Sigmoid colon (tissue), 7 donors: Measurements from ENCODE around the gene DENND2A. TPM values are rescaled to one million over a fixed set of nuclear protein-coding genes. Genes with fewer than 3 reads are reported as not detected.

ENCODE experiments used
- DNase-seq: peaks from one replicate; pipeline ENCODE4 v3.0.0-alpha.2; 2019
- H3K27ac ChIP-seq, 4 donors: fragments of 200-600 bp; sonication (generic); one replicate each; pipeline ENCODE4 v1.5.1; 2016 to 2019; ENCODE audit warnings: mild to moderate bottlenecking in 1 of 4
- H3K27me3 ChIP-seq, 3 donors: fragments of 200-600 bp; sonication (generic); one replicate each; pipeline ENCODE4 v1.5.1; 2019; ENCODE audit warnings: mild to moderate bottlenecking in 1 of 3
- H3K36me3 ChIP-seq, 4 donors: fragments of 200-600 bp; sonication (generic); one replicate each; pipeline ENCODE4 v1.5.1; 2016 to 2019
- H3K4me1 ChIP-seq, 4 donors: fragments of 200-600 bp; sonication (generic); one replicate each; pipeline ENCODE4 v1.5.1; 2017 to 2019
- H3K4me3 ChIP-seq, 4 donors: fragments of 200-600 bp; sonication (generic); one replicate each; pipeline ENCODE4 v1.5.1; 2017 to 2019; ENCODE audit warnings: mild to moderate bottlenecking in 2 of 4, moderate library complexity in 1 of 4
- H3K9me3 ChIP-seq, 4 donors: fragments of 200-600 bp in 3 of 4; sonication (generic) in 3 of 4; one replicate each; pipeline versions ENCODE4 v1.5.1 to v1.6.1; 2013 to 2019
- EP300 ChIP-seq, 4 donors: sonication (generic); formaldehyde crosslinking; IDR thresholded peaks; one replicate each; pipeline ENCODE4 v1.6.1; 2017; ENCODE audit warnings: antibody characterized with exemption in 4 of 4
- POLR2A ChIP-seq, 2 donors: fragments of 450-650 bp; IDR thresholded peaks; one replicate each; pipeline ENCODE4 v1.6.1; 2016; ENCODE audit warnings: antibody characterized with exemption in 2 of 2, mild to moderate bottlenecking in 2 of 2, moderate library complexity in 2 of 2
- POLR2AphosphoS5 ChIP-seq, 4 donors: sonication (generic); formaldehyde crosslinking; IDR thresholded peaks; one replicate each; pipeline ENCODE4 v1.6.1; 2017; ENCODE audit warnings: antibody characterized with exemption in 4 of 4
- WGBS, 2 donors: extraction: QIAGEN DNeasy Blood & Tissue Kit; methylation state at CpG; one replicate each; pipeline ENCODE4 v1.1.7; 2013; 5-methylcytosine and 5-hydroxymethylcytosine counted together
- intact Hi-C: fragments of 100-400 bp; cut with DNase I; formaldehyde crosslinking; loops from one replicate; pipeline ENCODE4 v1.15.1; 2023
- polyA plus RNA-seq, 3 donors: library from polyadenylated mRNA; stranded (reverse); fragments of 200-250 nt; gene quantifications; one replicate each; pipeline ENCODE4 v1.2.3, GENCODE V29; 2013
- total RNA-seq, 4 donors: library from RNA; depleted of rRNA; stranded (reverse); fragments of >200 nt; gene quantifications; one replicate each; pipeline ENCODE4 v1.1.0, GENCODE V29; 2016
- TF ChIP-seq, protein P1 (sequence below), 4 experiments: fragments of 450-650 bp in 3 of 4; fragments of 200-600 bp in 1 of 4; IDR thresholded peaks; one replicate each; pipeline ENCODE4 v1.5.1; 2016 to 2019; ENCODE audit warnings: antibody characterized with exemption in 4 of 4, mild to moderate bottlenecking in 3 of 4, moderate library complexity in 2 of 4
- donor health status: healthy with polysubstance abuse.
- donor health status: Bipolar disorder and iron deficiency.
- donor health status: healthy.

Gene DENND2A
- total and polyA plus RNA-seq, 7 donors: 6.2 to 38.8 (median 11.4) TPM

DNA sequence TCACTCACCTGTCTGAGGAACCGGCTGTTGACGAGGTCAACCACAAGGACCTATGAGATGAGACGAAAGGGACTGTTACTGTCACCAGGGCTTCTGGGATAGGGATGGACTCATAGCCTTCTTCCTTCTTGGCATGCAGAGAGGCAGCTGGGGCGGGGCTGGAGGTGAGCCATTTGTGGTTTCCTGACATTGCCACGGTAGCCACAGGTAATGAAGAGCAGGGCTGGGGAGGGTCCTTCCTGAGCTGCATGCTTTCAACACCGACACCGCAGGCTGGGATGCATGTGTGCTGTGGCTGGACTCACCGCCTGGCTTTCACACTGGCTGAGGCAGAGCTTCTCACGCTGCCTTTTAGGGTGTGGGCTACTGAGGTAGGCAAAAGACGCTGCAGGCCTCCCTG lies 114.9 kb downstream of the DENND2A start:
- no peak for TF ChIP-seq POLR2A (IDR thresholded peaks at IDR 0.05)
- TF ChIP-seq EP300 (IDR thresholded peaks at IDR 0.05): no peak
- TF ChIP-seq POLR2AphosphoS5 (IDR thresholded peaks at IDR 0.05): no peak
- TF ChIP-seq, protein P1, sequence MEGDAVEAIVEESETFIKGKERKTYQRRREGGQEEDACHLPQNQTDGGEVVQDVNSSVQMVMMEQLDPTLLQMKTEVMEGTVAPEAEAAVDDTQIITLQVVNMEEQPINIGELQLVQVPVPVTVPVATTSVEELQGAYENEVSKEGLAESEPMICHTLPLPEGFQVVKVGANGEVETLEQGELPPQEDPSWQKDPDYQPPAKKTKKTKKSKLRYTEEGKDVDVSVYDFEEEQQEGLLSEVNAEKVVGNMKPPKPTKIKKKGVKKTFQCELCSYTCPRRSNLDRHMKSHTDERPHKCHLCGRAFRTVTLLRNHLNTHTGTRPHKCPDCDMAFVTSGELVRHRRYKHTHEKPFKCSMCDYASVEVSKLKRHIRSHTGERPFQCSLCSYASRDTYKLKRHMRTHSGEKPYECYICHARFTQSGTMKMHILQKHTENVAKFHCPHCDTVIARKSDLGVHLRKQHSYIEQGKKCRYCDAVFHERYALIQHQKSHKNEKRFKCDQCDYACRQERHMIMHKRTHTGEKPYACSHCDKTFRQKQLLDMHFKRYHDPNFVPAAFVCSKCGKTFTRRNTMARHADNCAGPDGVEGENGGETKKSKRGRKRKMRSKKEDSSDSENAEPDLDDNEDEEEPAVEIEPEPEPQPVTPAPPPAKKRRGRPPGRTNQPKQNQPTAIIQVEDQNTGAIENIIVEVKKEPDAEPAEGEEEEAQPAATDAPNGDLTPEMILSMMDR (IDR thresholded peaks at IDR 0.05): no peak
- DNase-seq: no peak
- intact Hi-C loops: no loop called here
- 31 to 68% methylated on average over 10 of the region's 10 CpGs for WGBS, 2 donors
- Histone ChIP-seq H3K4me1 (no peaks in the 10 kb centered on the region), H3K27me3 (no peaks in the 10 kb centered on the region), H3K36me3 (peaks cover 0 to 11% (median 0%) of the 10 kb centered on the region in 4 donors), H3K9me3 (no peaks in the 10 kb centered on the region), H3K4me3 (no peak overlapping the region), H3K27ac (peak overlapping the region in 1 of 4 donors; percentile 66)

DNA sequence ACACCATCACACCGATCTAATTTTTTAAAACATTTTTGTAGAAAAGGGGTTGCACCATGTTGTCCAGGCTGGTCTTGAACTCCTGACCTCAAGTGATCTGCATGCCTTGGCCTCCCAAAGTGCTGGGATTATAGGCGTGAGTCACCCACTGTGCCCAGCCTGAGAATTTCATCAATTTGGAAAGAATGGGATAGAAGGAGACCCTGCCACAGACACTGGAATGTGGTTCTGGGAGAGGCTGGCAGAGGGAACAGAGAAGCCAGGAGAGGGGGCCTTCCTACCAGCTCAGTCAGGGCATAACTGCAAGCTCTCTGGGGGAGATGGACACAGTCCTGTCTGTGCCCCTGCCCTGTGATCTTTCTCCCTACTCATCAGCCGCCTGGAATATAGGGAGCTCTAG lies 119.2 kb downstream of the DENND2A start:
- intact Hi-C loops: no loop called here
- DNase-seq: no peak
- Histone ChIP-seq H3K36me3 (peaks cover 0 to 4% (median 0%) of the 10 kb centered on the region in 4 donors), H3K9me3 (no peaks in the 10 kb centered on the region), H3K27ac (peak overlapping the region in 1 of 4 donors; percentile 48), H3K4me3 (no peak overlapping the region), H3K27me3 (no peaks in the 10 kb centered on the region), H3K4me1 (peaks cover 0 to 24% (median 13%) of the 10 kb centered on the region in 4 donors)
- TF ChIP-seq EP300 (IDR thresholded peaks at IDR 0.05) (no peak), POLR2AphosphoS5 (IDR thresholded peaks at IDR 0.05) (no peak), POLR2A (IDR thresholded peaks at IDR 0.05) (no peak)
- TF ChIP-seq, protein P1 (IDR thresholded peaks at IDR 0.05): no peak
- WGBS, 2 donors: 93 to 96% methylated on average over 3 of the region's 3 CpGs

DNA sequence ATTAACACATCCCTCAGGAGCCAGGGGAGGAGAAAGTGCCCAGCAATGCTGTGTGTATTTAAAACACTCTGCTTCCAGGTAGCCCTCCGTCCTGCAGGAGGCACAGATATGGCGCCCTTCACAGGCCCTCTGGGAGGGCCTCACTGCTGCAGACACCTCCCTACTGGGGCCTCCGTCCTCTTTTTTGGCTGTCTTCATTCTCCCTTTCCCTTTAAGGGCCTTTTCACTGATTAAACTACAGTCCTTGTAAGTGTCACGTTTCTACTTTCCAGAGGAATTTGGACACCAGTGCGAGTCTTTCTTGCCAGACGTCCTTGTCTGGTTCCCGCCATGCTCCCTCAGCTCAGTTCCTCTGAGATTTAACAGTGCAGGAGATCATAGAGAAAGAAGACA lies 121.6 kb downstream of the DENND2A start:
- H3K4me1 ChIP-seq: peaks cover 0 to 24% (median 13%) of the 10 kb centered on the region in 4 donors
- peaks cover 0 to 4% (median 0%) of the 10 kb centered on the region in 4 donors for H3K36me3 ChIP-seq
- 14 to 51% methylated on average over 7 of the region's 7 CpGs for WGBS, 2 donors
- H3K27me3 ChIP-seq: no peaks in the 10 kb centered on the region
- intact Hi-C loops: loop anchor here (5.0 kb wide), 1 partner anchor 42 kb away; the partner anchor contains the start of gene MKRN1
- H3K9me3 ChIP-seq: no peaks in the 10 kb centered on the region
- peak; percentile 69 for DNase-seq
- TF ChIP-seq, protein P1 (IDR thresholded peaks at IDR 0.05): no peak
- TF ChIP-seq POLR2A (IDR thresholded peaks at IDR 0.05): no peak
- no peak for TF ChIP-seq POLR2AphosphoS5 (IDR thresholded peaks at IDR 0.05)
- TF ChIP-seq EP300 (IDR thresholded peaks at IDR 0.05): no peak
- H3K4me3 ChIP-seq: no peak overlapping the region
- H3K27ac ChIP-seq: peak overlapping the region; percentile 55 to 78 (median 68)

DNA sequence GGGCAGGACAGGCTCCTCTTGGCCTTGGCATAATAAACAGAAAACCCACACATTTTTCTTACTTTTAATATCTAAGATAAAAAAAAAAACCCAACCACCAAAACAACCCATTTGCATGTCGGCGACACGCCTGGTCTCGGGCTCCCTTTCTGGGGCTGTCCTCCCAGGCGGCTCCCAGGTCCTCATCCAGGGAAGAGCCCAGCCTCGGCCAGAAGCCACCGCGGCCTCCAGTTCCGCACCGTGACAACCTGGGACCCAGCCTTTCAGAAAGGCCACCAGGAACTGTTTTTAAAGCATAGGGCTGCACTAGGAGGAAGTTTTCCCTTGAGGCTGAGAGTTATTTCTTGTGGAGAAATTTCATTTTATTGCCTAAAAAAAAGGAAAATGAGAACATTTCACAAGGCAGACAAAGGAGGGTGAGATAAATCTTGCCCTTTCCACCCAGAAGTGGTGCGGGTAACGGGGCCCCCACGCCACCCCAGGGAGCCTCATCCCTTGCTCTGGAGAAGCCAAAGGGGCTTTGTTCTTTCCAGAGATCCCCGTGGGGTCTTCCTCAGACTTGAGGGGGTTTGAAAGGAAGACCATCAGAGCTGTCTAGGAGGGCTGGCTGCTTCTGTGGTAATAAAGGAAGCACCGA lies 122.1 kb downstream of the DENND2A start:
- peak overlapping the region; percentile 55 to 78 (median 68) for H3K27ac ChIP-seq
- intact Hi-C loops: loop anchor here (1.0 to 5.0 kb wide), 2 partner anchors 41 to 135 kb away; partner anchors contain the start of gene MKRN1
- no peaks in the 10 kb centered on the region for H3K27me3 ChIP-seq
- H3K4me3 ChIP-seq: no peak overlapping the region
- no peak for DNase-seq
- peaks cover 0 to 4% (median 0%) of the 10 kb centered on the region in 4 donors for H3K36me3 ChIP-seq
- H3K4me1 ChIP-seq: peaks cover 0 to 24% (median 13%) of the 10 kb centered on the region in 4 donors
- 65 to 86% methylated on average over 15 of the region's 15 CpGs for whole genome bisulfite sequencing, 2 donors
- TF ChIP-seq POLR2A (IDR thresholded peaks at IDR 0.05): no peak
- H3K9me3 ChIP-seq: no peaks in the 10 kb centered on the region

DNA sequence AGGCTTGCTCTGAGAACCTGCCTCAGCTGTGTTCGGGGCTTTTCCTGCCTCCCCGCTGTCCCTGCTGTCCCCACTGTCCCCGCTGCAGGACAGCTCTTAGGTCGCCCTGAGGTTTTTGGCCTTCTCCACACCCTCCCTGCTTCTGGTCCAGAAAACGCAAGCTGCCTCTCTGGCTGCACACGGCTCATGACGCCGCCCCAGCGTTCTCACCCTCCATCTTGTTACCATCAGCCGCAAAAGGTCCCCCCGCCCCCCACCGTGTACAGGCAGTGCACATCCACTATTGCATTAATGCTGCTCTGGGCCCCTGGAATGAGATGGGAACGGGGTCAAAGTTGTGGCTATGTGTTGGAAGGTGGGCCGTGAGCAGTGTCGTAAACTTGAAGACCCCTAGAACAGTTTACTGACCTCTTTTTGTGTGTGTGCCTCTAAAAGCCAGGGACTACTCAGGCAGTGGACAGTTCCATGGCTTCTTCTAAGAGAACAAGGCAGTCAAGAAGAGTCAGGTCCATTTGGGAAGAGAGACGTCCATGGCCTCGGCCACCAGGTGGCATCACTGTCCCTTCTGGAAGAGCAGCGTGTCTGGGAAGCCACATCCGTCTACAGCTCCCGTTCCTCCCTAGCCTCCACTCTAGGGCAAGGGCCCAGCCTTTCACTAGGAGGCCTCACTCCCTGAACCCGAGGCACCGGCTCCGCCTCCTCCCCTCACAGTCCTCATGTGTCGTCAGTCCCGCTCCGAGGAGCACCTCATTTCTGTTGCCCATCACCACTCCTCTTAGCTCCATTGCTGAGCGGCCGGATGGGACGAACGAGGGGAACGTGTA lies 122.9 kb downstream of the DENND2A start:
- peak; percentile 95 for DNase-seq
- H3K4me3 ChIP-seq: no peak overlapping the region
- H3K27ac ChIP-seq: peak overlapping the region; percentile 55 to 78 (median 68)
- no peak for TF ChIP-seq EP300 (IDR thresholded peaks at IDR 0.05)
- peak in 2 of 4 donors; percentile 19 to 30 for TF ChIP-seq POLR2AphosphoS5 (IDR thresholded peaks at IDR 0.05)
- TF ChIP-seq, protein P1 (IDR thresholded peaks at IDR 0.05): peak; percentile 76 to 94 (median 88)
- no peak for TF ChIP-seq POLR2A (IDR thresholded peaks at IDR 0.05)
- H3K36me3 ChIP-seq: no peaks in the 10 kb centered on the region
- intact Hi-C loops: loop anchor here (1.0 to 5.0 kb wide), 2 partner anchors 40 to 136 kb away; partner anchors contain the start of gene MKRN1
- 44 to 57% methylated on average over 31 of the region's 31 CpGs for WGBS, 2 donors
- H3K9me3 ChIP-seq: no peaks in the 10 kb centered on the region
- no peaks in the 10 kb centered on the region for H3K27me3 ChIP-seq
- peaks cover 0 to 24% (median 13%) of the 10 kb centered on the region in 4 donors for H3K4me1 ChIP-seq
